D721Med (cell line): Measurements from ENCODE around the gene CACNG4.

ENCODE experiments used
- DNase-seq: peaks from one replicate; pipeline ENCODE4 v3.0.0; 2011; ENCODE audit warnings: low spot score; ENCODE audit not compliant: insufficient read length
- FAIRE-seq: peaks from 2 replicates; lab custom pipeline; 2011; peaks lifted over from hg19 to GRCh38; lab: Jason Lieb, UNC
- TF ChIP-seq, protein P1 (sequence below): IDR thresholded peaks from 2 replicates; pipeline ENCODE4 v1.5.1; 2012; ENCODE audit warnings: mild to moderate bottlenecking, control low read depth; ENCODE audit not compliant: insufficient read depth; ENCODE audit errors: missing control alignments

Gene CACNG4

DNA sequence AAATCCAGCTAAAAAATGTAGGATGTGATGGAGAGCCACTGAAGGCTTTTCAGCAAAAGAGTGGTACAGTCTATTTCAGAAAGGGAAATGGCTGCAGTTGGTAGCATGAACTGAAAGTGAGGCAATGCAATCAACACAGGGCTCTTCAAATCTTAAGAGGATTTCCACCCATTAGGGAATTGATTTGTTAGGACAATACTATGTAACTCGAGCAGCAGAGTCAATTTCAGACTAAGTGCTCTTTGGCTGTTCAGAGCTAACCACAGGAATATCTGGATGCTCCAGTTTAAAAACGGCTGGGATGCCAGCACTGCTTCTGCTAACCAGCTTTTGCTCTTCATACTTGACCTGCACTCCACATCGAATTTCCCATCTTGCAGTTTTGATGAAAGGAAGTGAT lies 104.5 kb downstream of the CACNG4 start:
- TF ChIP-seq, protein P1, sequence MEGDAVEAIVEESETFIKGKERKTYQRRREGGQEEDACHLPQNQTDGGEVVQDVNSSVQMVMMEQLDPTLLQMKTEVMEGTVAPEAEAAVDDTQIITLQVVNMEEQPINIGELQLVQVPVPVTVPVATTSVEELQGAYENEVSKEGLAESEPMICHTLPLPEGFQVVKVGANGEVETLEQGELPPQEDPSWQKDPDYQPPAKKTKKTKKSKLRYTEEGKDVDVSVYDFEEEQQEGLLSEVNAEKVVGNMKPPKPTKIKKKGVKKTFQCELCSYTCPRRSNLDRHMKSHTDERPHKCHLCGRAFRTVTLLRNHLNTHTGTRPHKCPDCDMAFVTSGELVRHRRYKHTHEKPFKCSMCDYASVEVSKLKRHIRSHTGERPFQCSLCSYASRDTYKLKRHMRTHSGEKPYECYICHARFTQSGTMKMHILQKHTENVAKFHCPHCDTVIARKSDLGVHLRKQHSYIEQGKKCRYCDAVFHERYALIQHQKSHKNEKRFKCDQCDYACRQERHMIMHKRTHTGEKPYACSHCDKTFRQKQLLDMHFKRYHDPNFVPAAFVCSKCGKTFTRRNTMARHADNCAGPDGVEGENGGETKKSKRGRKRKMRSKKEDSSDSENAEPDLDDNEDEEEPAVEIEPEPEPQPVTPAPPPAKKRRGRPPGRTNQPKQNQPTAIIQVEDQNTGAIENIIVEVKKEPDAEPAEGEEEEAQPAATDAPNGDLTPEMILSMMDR: no peak
- DNase-seq (no peak), FAIRE-seq (peak; percentile 89)

DNA sequence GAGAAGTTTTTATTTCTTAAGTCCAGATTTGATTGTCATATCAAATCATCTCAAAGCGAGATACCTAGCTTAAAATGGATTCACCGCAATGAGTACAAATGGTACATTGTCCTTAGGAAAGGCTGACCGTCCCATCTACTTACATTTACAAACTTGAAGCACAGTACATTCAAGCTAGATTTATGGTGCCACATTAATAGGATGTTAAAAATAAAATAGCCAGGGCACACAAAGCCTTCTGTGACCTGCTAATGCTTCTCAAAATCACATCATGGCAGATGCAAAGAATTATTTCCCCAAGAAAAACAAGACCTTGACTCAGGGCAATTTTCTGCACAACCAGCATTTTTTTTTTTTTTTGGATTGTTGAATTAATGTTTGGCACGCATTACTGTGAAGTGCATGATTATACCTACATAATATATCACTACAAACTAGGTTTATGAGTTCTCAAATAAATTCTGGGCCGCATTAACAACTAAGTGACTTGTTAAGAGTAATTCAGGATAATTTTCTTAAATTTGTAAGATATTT lies 105.2 kb downstream of the CACNG4 start:
- DNase-seq (no peak), FAIRE-seq (no peak)
- TF ChIP-seq, protein P1: no peak

DNA sequence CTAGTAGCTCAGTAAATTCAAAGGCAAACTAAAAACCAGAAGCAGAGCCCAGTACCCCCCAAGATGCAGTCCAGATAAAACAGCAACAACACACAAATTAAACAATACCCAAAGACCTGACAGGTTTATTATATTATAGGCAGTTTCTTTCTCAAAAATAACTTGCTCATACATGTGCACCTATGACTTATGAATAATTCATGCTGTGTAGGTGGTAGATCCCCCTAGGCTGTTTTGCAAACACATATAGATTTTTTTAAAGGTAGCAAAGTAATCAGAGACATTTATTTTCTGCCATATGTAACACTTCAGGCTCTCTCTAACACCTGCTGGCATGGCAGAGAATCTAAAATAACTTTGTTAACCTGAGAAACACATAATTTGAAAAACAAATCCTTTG lies 107.1 kb downstream of the CACNG4 start:
- FAIRE-seq (no peak), DNase-seq (no peak)
- TF ChIP-seq, protein P1: no peak

DNA sequence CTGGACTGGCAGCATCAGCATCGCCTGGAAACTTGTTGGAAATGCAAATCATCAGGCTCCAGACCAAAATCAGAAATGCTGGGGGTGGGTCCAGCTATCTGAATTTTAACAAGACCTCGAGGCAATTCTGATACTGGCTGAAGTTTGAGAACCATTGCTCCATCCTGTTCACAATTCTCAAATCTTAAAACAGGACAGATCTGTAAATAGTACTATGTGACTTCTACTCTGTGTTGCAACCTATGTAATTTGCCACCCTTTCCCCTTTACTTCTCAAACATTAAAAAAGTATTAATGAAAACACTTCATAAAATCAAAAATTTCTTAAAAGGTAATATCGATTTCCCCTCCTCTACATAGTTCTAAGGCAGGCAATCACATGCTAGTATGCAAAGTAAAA lies 108.4 kb downstream of the CACNG4 start:
- FAIRE-seq (no peak), DNase-seq (no peak)
- TF ChIP-seq, protein P1: no peak

DNA sequence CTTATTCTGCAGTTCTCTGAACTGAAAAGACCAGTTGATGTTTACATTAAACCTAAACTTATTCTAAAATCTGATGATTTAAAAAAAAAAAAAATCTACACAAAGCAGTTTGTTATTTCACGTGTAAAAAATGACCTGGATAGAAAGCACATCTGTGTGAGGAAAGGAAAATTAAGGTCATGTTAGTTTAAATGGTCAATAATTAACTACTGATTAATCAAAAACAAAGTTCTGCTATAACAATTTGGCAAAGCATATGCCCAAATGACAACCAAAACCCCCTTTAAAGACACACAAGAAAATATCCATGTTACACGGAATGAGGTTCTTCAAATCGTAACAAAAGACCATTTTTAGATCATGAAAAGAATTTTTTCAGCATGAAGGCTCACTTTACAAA lies 110.3 kb downstream of the CACNG4 start:
- DNase-seq (no peak), FAIRE-seq (no peak)
- TF ChIP-seq, protein P1: no peak

DNA sequence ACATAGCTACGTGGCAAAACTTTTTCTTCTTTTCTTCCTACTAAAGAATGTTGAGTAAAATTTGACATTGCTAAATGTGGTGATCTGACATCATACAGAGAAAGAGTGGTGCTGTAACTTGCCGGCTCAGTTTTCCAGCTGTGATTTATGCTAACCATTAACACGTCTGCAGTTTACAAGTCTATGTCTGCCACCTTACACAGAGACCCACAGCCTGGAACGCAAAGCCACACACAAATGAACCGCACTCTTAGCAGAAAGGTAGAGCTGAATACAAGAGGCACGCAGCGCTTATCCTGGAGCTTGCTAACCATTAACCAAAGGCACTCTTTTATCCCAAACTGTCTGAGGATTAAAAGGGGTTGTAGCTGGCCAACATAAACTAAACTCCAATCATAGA lies 111.8 kb downstream of the CACNG4 start:
- TF ChIP-seq, protein P1: no peak
- DNase-seq: no peak
- FAIRE-seq: no peak

DNA sequence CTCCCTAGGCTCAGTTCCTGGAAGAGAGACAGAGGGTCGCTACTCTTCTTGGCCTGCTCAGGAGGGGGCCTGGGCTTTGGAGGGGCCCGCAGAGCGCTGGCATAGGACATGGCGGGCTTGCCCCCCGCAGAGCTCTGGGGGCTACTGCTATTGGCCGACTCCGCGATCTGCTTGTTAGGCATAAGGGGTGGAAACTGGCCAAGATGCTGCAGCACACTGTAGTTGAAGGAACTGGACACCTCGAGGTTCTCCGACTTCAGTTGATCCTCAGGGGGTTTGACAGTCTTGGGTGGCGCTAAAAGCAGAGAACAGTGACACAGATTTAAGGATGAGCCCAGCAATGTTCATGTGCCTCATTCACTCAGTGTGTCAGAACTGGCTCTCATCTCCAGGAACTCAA lies 113.8 kb downstream of the CACNG4 start:
- no peak for DNase-seq
- TF ChIP-seq, protein P1: no peak
- FAIRE-seq: no peak
